ENCODE data around the gene GPER1.

The GPER1 gene

GRCh38 chr7:1050254-1050906, 37.5 kb upstream of the GPER1 start:
- FAIRE-seq (no peak), DNase-seq (ENCODE audit: insufficient read length, low spot score) (no peak)
- no peak for TF ChIP-seq CTCF (IDR thresholded peaks at IDR 0.05; ENCODE audit: insufficient read depth, missing control alignments)

- no peak for TF ChIP-seq CTCF (IDR thresholded peaks at IDR 0.05; ENCODE audit: insufficient read depth, missing control alignments)
- FAIRE-seq (no peak), DNase-seq (ENCODE audit: insufficient read length, low spot score) (no peak)
These were observed 36.8 kb upstream of the GPER1 start for GRCh38 chr7:1050956-1051690.

- TF ChIP-seq CTCF (IDR thresholded peaks at IDR 0.05; ENCODE audit: insufficient read depth, missing control alignments): no peak
- no peak for FAIRE-seq
- no peak for DNase-seq (ENCODE audit: insufficient read length, low spot score)
These were observed 35.7 kb upstream of the GPER1 start for GRCh38 chr7:1052031-1052818.

- TF ChIP-seq CTCF (IDR thresholded peaks at IDR 0.05; ENCODE audit: insufficient read depth, missing control alignments): no peak
- FAIRE-seq: no peak
These were observed 34.9 kb upstream of the GPER1 start for GRCh38 chr7:1053002-1053411.

GRCh38 chr7:1053816-1054370, 34.0 kb upstream of the GPER1 start:
- DNase-seq (ENCODE audit: insufficient read length, low spot score) (no peak), FAIRE-seq (no peak)
- no peak for TF ChIP-seq CTCF (IDR thresholded peaks at IDR 0.05; ENCODE audit: insufficient read depth, missing control alignments)

More at GRCh38 chr7:1053002-1053411, 34.9 kb upstream of the GPER1 start:
- no peak for DNase-seq (ENCODE audit: insufficient read length, low spot score)

GRCh38 chr7:1054438-1054837, 33.5 kb upstream of the GPER1 start:
- DNase-seq (ENCODE audit: insufficient read length, low spot score) (no peak), FAIRE-seq (no peak)
- no peak for TF ChIP-seq CTCF (IDR thresholded peaks at IDR 0.05; ENCODE audit: insufficient read depth, missing control alignments)

All from D721Med (cell line).